OCI-LY7 (cell line): ENCODE results near the gene SLC25A40.

ENCODE experiments used
- CTCF ChIP-seq: fragments of 200-600 bp; sonication (generic); conservative IDR thresholded peaks from 2 replicates; pipeline ENCODE4 v1.5.1; 2014; ENCODE audit warnings: mild to moderate bottlenecking, antibody characterized with exemption, low read length, moderate library complexity, mixed read lengths
- EZH2phosphoT487 ChIP-seq: fragments of 200-600 bp; sonication (generic); IDR thresholded peaks from 2 replicates; pipeline ENCODE4 v1.6.1; 2018; ENCODE audit warnings: low read depth, borderline replicate concordance, mild to moderate bottlenecking, mixed run types, antibody characterized with exemption, low read length, moderate library complexity, mixed read lengths

GRCh38 chr7:87870471-87870870 lies 5.7 kb downstream of the SLC25A40 start:
- no peak for TF ChIP-seq CTCF
- TF ChIP-seq EZH2phosphoT487, result no peak
